Measurements from ENCODE around the gene TCAP.
A peak's percentile ranks its signal among the peaks of the same experiment; 100 is the strongest.
"Not testable (repeated sequence)": the region's sequence is repeated elsewhere in the genome, so short reads cannot be mapped to it uniquely, and the experiment has no call there.

The TCAP gene

GRCh38 chr17:39684369-39685192 lies 19.4 kb downstream of the TCAP start:
- no peak for DNase-seq

- peak; percentile 57 for DNase-seq
Measured at GRCh38 chr17:39687101-39687545, 22.0 kb downstream of the TCAP start.

- DNase-seq, result peak; percentile 94
Measured at GRCh38 chr17:39687546-39688474, 22.7 kb downstream of the TCAP start, which contains the start of gene PGAP3. Gene PGAP3 (minus strand): TSS chr17:39688057. CDS start chr17:39688014, 43 bp downstream.

GRCh38 chr17:39688475-39688835 lies 23.3 kb downstream of the TCAP start:
- DNase-seq, result peak; percentile 32

GRCh38 chr17:39688945-39689344 lies 23.8 kb downstream of the TCAP start:
- no peak for DNase-seq

GRCh38 chr17:39694593-39694992 lies 29.4 kb downstream of the TCAP start:
- DNase-seq, result no peak

GRCh38 chr17:39695089-39695474 lies 29.9 kb downstream of the TCAP start:
- no peak for DNase-seq

GRCh38 chr17:39696731-39697130 lies 31.6 kb downstream of the TCAP start:
- DNase-seq, result no peak

- DNase-seq, result no peak
Measured at GRCh38 chr17:39697961-39698360, 32.8 kb downstream of the TCAP start.

GRCh38 chr17:39699157-39699817 lies 34.1 kb downstream of the TCAP start:
- not testable (repeated sequence) for DNase-seq

GRCh38 chr17:39699818-39700147 lies 34.6 kb downstream of the TCAP start, which contains the start of gene ERBB2:
Gene ERBB2 (plus strand): TSS chr17:39700064. CDS start chr17:39700239, 175 bp downstream.
- peak; percentile 50 for DNase-seq

GRCh38 chr17:39700148-39700987 lies 35.2 kb downstream of the TCAP start:
- peak; percentile 46 for DNase-seq

- peak; percentile 35 for DNase-seq
Measured at GRCh38 chr17:39701012-39701783, 36.0 kb downstream of the TCAP start.

- DNase-seq, result no peak
Measured at GRCh38 chr17:39701784-39702422, 36.8 kb downstream of the TCAP start.

GRCh38 chr17:39702901-39703893 lies 38.0 kb downstream of the TCAP start:
- DNase-seq, result peak; percentile 90

- DNase-seq, result no peak
Measured at GRCh38 chr17:39703913-39704312, 38.8 kb downstream of the TCAP start.

- peak; percentile 23 for DNase-seq
Measured at GRCh38 chr17:39704821-39705551, 39.8 kb downstream of the TCAP start.

- peak; percentile 94 for DNase-seq
Measured at GRCh38 chr17:39705786-39706348, 40.7 kb downstream of the TCAP start.
